CD4-positive, alpha-beta T cell treated with Interleukin-4 for 4 hours (primary cell): Measurements from ENCODE around the gene UGT1A10.

Experiments used
- DNase-seq: peaks from one replicate; pipeline ENCODE4 v3.0.0-alpha.2; 2020

Gene UGT1A10

GRCh38 chr2:233656443-233656842 is 20.2 kb downstream of the UGT1A10 start:
- no peak for DNase-seq

- DNase-seq, result no peak
Observed at GRCh38 chr2:233658610-233659009, 22.4 kb downstream of the UGT1A10 start.

- no peak for DNase-seq
Observed at GRCh38 chr2:233663911-233664310, 27.7 kb downstream of the UGT1A10 start.

GRCh38 chr2:233668605-233669260 is 32.5 kb downstream of the UGT1A10 start:
- DNase-seq, result no peak

- DNase-seq, result no peak
Observed at GRCh38 chr2:233671290-233672161, 35.3 kb downstream of the UGT1A10 start, which contains the start of gene UGT1A9. Gene UGT1A9, plus strand, starts transcription at chr2:233671898. Its CDS starts 37 bp downstream, at chr2:233671935.

GRCh38 chr2:233672886-233673285 is 36.6 kb downstream of the UGT1A10 start:
- DNase-seq, result no peak

GRCh38 chr2:233673896-233674295 is 37.6 kb downstream of the UGT1A10 start:
- DNase-seq, result no peak

- no peak for DNase-seq
Observed at GRCh38 chr2:233674314-233674713, 38.1 kb downstream of the UGT1A10 start.

- no peak for DNase-seq
Observed at GRCh38 chr2:233674995-233675394, 38.7 kb downstream of the UGT1A10 start.

- no peak for DNase-seq
Observed at GRCh38 chr2:233676046-233676445, 39.8 kb downstream of the UGT1A10 start.

- DNase-seq, result no peak
Observed at GRCh38 chr2:233679196-233679595, 42.9 kb downstream of the UGT1A10 start.

GRCh38 chr2:233680361-233681045 is 44.3 kb downstream of the UGT1A10 start:
- no peak for DNase-seq

GRCh38 chr2:233681521-233682099 is 45.4 kb downstream of the UGT1A10 start, which contains the start of gene UGT1A7:
Gene UGT1A7, plus strand, starts transcription at chr2:233681901. Its CDS starts 37 bp downstream, at chr2:233681938.
- no peak for DNase-seq

GRCh38 chr2:233684640-233685039 is 48.4 kb downstream of the UGT1A10 start:
- DNase-seq, result no peak

GRCh38 chr2:233686928-233687327 is 50.7 kb downstream of the UGT1A10 start:
- DNase-seq, result no peak

- DNase-seq, result no peak
Observed at GRCh38 chr2:233688341-233688740, 52.1 kb downstream of the UGT1A10 start.

- no peak for DNase-seq
Observed at GRCh38 chr2:233689031-233689430, 52.8 kb downstream of the UGT1A10 start.

- DNase-seq, result no peak
Observed at GRCh38 chr2:233689501-233689900, 53.3 kb downstream of the UGT1A10 start.

- DNase-seq, result no peak
Observed at GRCh38 chr2:233690444-233690843, 54.2 kb downstream of the UGT1A10 start.

- no peak for DNase-seq
Observed at GRCh38 chr2:233691443-233692433, 55.5 kb downstream of the UGT1A10 start.

- no peak for DNase-seq
Observed at GRCh38 chr2:233692648-233693047, 56.4 kb downstream of the UGT1A10 start, which contains the start of gene UGT1A6. Gene UGT1A6, plus strand, starts transcription at chr2:233692890. Its CDS starts 115 bp downstream, at chr2:233693005.

GRCh38 chr2:233693963-233694362 is 57.7 kb downstream of the UGT1A10 start:
- no peak for DNase-seq
